ENCODE measurements around the gene BRCA1. TPM values are rescaled to one million over a fixed set of nuclear protein-coding genes. Genes with fewer than 3 reads are reported as not detected.
"Not testable (repeated sequence)": the region's sequence is repeated elsewhere in the genome, so short reads cannot be mapped to it uniquely, and the experiment has no call there.

The BRCA1 gene
- total RNA-seq, 1 experiment from 2014 or later: 67.1 TPM

- no peaks in the 10 kb centered on the region for H3K27me3 Mint-ChIP-seq (ENCODE audit: unreplicated experiment)
- H3K4me3 Mint-ChIP-seq (ENCODE audit: low read depth, unreplicated experiment): no peak overlapping the region
- no peak for TF ChIP-seq CTCF (IDR thresholded peaks at IDR 0.05; ENCODE audit: unreplicated experiment)
- peaks cover 88% of the 10 kb centered on the region for H3K36me3 Mint-ChIP-seq (ENCODE audit: insufficient read depth, unreplicated experiment)
- CTCF ChIA-PET: no interaction called here
- intact Hi-C loops (cut with micrococcal nuclease; ENCODE audit: unreplicated experiment): no loop called here
- H3K9me3 Mint-ChIP-seq (ENCODE audit: low read depth, unreplicated experiment): no peaks in the 10 kb centered on the region
- no peak for DNase-seq
- H3K4me1 Mint-ChIP-seq (ENCODE audit: low read depth, unreplicated experiment): peaks cover 7% of the 10 kb centered on the region
- BruUV-seq (replicated peaks): no TSS peak
- peak overlapping the region; percentile 24 for H3K27ac Mint-ChIP-seq (ENCODE audit: unreplicated experiment)
Observed at GRCh38 chr17:43135454-43135819, 10.3 kb upstream of the BRCA1 start.

DNA sequence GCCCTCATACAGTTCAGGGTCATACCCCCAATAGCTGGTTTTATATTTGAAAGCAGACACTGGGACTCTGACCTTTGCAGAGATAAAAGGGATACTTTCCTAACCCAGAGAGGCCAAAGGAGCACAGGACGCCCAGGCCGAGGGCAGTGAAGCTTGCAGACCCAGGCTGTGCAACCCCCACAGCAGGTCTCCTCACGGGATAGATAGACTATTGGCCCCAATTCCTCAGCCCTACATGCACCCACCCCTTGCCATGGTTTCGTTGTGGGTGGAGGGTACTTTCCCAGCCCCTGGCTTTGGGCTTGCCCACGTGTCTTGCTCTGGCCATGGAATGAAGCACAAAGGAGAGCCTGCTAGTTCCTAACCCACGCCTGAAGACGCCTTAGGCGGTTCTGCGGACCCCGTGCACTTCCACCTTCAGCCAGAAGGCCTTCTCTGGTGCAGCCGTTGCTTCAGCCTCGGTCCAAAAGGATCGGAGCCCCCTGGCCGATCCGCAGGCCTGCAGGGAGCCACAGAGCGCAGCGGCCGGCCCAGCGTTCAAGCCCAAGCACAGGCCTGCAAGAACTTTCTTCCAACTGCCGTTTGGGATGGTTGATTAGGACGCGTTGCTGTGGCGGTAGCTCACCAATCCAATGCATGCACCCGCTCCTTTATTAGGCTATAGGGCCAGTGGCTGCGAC lies 9.8 kb upstream of the BRCA1 start:
- H3K36me3 Mint-ChIP-seq (ENCODE audit: insufficient read depth, unreplicated experiment): peaks cover 88% of the 10 kb centered on the region
- intact Hi-C loops (cut with micrococcal nuclease; ENCODE audit: unreplicated experiment): no loop called here
- no peak overlapping the region for H3K27ac Mint-ChIP-seq (ENCODE audit: unreplicated experiment)
- BruUV-seq (replicated peaks): no TSS peak
- no peaks in the 10 kb centered on the region for H3K27me3 Mint-ChIP-seq (ENCODE audit: unreplicated experiment)
- H3K4me1 Mint-ChIP-seq (ENCODE audit: low read depth, unreplicated experiment): peaks cover 11% of the 10 kb centered on the region
- no peaks in the 10 kb centered on the region for H3K9me3 Mint-ChIP-seq (ENCODE audit: low read depth, unreplicated experiment)
- CTCF ChIA-PET: no interaction called here
- DNase-seq: no peak
- no peak for TF ChIP-seq CTCF (IDR thresholded peaks at IDR 0.05; ENCODE audit: unreplicated experiment)
- no peak overlapping the region for H3K4me3 Mint-ChIP-seq (ENCODE audit: low read depth, unreplicated experiment)

DNA sequence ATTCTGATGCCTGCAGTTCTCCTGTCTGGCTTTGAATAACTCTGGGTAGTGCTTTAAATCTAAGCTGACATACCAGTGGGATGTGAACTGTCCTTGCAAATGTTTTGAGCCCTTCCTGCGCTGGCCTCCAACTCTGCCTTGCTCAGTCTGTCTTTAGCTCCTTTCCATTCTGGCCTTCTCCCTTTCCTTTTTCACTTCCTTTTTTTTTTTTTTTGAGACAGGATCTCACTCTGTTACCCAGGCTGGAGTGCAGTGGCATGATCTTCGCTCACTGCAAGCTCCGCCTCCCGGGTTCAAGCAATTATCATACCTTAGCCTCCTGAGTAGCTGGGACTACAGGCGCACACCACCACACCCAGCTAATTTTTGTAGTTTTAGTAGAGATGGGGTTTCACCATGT lies 8.3 kb upstream of the BRCA1 start:
- H3K9me3 Mint-ChIP-seq (ENCODE audit: low read depth, unreplicated experiment); H3K4me3 Mint-ChIP-seq (ENCODE audit: low read depth, unreplicated experiment); DNase-seq; H3K27ac Mint-ChIP-seq (ENCODE audit: unreplicated experiment); intact Hi-C loops (cut with micrococcal nuclease; ENCODE audit: unreplicated experiment); BruUV-seq (replicated peaks); H3K27me3 Mint-ChIP-seq (ENCODE audit: unreplicated experiment): not testable (repeated sequence)
- Mint-ChIP-seq H3K4me1 (ENCODE audit: low read depth, unreplicated experiment) (peaks cover 26% of the 10 kb centered on the region), H3K36me3 (ENCODE audit: insufficient read depth, unreplicated experiment) (peaks cover 87% of the 10 kb centered on the region)
- CTCF ChIA-PET: interaction anchor here (0.7 kb wide), 1 partner anchor 60 kb away, joined by 3 read pairs; no protein-coding TSS in a partner anchor

- peaks cover 32% of the 10 kb centered on the region for H3K4me1 Mint-ChIP-seq (ENCODE audit: low read depth, unreplicated experiment)
- H3K36me3 Mint-ChIP-seq (ENCODE audit: insufficient read depth, unreplicated experiment): peaks cover 89% of the 10 kb centered on the region
- CTCF ChIA-PET: interaction anchor here (0.7 kb wide), 1 partner anchor 87 kb away, joined by 5 read pairs; no protein-coding TSS in a partner anchor
- no TSS peak for BruUV-seq (replicated peaks)
- H3K27ac Mint-ChIP-seq (ENCODE audit: unreplicated experiment): no peak overlapping the region
- no peaks in the 10 kb centered on the region for H3K27me3 Mint-ChIP-seq (ENCODE audit: unreplicated experiment)
- H3K4me3 Mint-ChIP-seq (ENCODE audit: low read depth, unreplicated experiment): no peak overlapping the region
- intact Hi-C loops (cut with micrococcal nuclease; ENCODE audit: unreplicated experiment): no loop called here
- DNase-seq: no peak
- TF ChIP-seq CTCF (IDR thresholded peaks at IDR 0.05; ENCODE audit: unreplicated experiment): no peak
- no peaks in the 10 kb centered on the region for H3K9me3 Mint-ChIP-seq (ENCODE audit: low read depth, unreplicated experiment)
Observed at GRCh38 chr17:43132117-43132516, 7.0 kb upstream of the BRCA1 start.

GRCh38 chr17:43129671-43130010 lies 4.5 kb upstream of the BRCA1 start:
- intact Hi-C loops (cut with micrococcal nuclease; ENCODE audit: unreplicated experiment): loop anchor here (2.0 kb wide), 2 partner anchors 41 to 105 kb away; partner anchors contain the start of genes NBR1 and RND2
- no TSS peak for BruUV-seq (replicated peaks)

GRCh38 chr17:43127333-43127876 lies 2.2 kb upstream of the BRCA1 start:
- BruUV-seq (replicated peaks); intact Hi-C loops (cut with micrococcal nuclease; ENCODE audit: unreplicated experiment); H3K9me3 Mint-ChIP-seq (ENCODE audit: low read depth, unreplicated experiment); H3K27me3 Mint-ChIP-seq (ENCODE audit: unreplicated experiment); DNase-seq; CTCF ChIA-PET: not testable (repeated sequence)
- Mint-ChIP-seq H3K27ac (ENCODE audit: unreplicated experiment) (peak overlapping the region; percentile 87), H3K4me1 (ENCODE audit: low read depth, unreplicated experiment) (peaks cover 59% of the 10 kb centered on the region), H3K4me3 (ENCODE audit: low read depth, unreplicated experiment) (peak overlapping the region; percentile 97), H3K36me3 (ENCODE audit: insufficient read depth, unreplicated experiment) (peaks cover 82% of the 10 kb centered on the region)

More at GRCh38 chr17:43129671-43130010, 4.5 kb upstream of the BRCA1 start:
- Mint-ChIP-seq H3K36me3 (ENCODE audit: insufficient read depth, unreplicated experiment) (peaks cover 97% of the 10 kb centered on the region), H3K4me1 (ENCODE audit: low read depth, unreplicated experiment) (peaks cover 51% of the 10 kb centered on the region), H3K4me3 (ENCODE audit: low read depth, unreplicated experiment) (peak overlapping the region; percentile 97), H3K27ac (ENCODE audit: unreplicated experiment) (peak overlapping the region; percentile 87), H3K27me3 (ENCODE audit: unreplicated experiment) (no peaks in the 10 kb centered on the region), H3K9me3 (ENCODE audit: low read depth, unreplicated experiment) (no peaks in the 10 kb centered on the region)
- TF ChIP-seq CTCF (IDR thresholded peaks at IDR 0.05; ENCODE audit: unreplicated experiment): no peak
- DNase-seq: no peak
- CTCF ChIA-PET: interaction anchor here (0.9 to 1.7 kb wide), 5 partner anchors 15 to 209 kb away, joined by 3 to 15 read pairs (median 5); no protein-coding TSS in a partner anchor
